ENCODE results near the gene BRD4. TPM values are rescaled to one million over a fixed set of nuclear protein-coding genes. Genes with fewer than 3 reads are reported as not detected.

The BRD4 gene
- total and polyA plus RNA-seq, 8 donors = 10.6 to 113 (median 20.5) TPM

GRCh38 chr19:15256708-15257331, 75.5 kb downstream of the BRD4 start:
- Histone ChIP-seq H3K27me3 (no peaks in the 10 kb centered on the region), H3K4me1 (peaks cover 12 to 24% (median 21%) of the 10 kb centered on the region in 4 donors), H3K27ac (no peak overlapping the region), H3K9me3 (no peaks in the 10 kb centered on the region), H3K36me3 (peaks cover 95 to 100% (median 100%) of the 10 kb centered on the region in 4 donors), H3K4me3 (no peak overlapping the region)
- intact Hi-C loops (cut with DNase I; ENCODE audit: low total_unique reads) = no loop called here
- no peak for TF ChIP-seq POLR2AphosphoS5 (IDR thresholded peaks at IDR 0.05)
- no peak for TF ChIP-seq POLR2A (IDR thresholded peaks at IDR 0.05)
- TF ChIP-seq EP300 (IDR thresholded peaks at IDR 0.05) = no peak
- no peak for TF ChIP-seq CTCF (IDR thresholded peaks at IDR 0.05)
- DNase-seq = no peak
- 90 to 94% (median 91%) methylated on average over 17 to 22 of the region's 22 CpGs for WGBS, 5 donors

DNA sequence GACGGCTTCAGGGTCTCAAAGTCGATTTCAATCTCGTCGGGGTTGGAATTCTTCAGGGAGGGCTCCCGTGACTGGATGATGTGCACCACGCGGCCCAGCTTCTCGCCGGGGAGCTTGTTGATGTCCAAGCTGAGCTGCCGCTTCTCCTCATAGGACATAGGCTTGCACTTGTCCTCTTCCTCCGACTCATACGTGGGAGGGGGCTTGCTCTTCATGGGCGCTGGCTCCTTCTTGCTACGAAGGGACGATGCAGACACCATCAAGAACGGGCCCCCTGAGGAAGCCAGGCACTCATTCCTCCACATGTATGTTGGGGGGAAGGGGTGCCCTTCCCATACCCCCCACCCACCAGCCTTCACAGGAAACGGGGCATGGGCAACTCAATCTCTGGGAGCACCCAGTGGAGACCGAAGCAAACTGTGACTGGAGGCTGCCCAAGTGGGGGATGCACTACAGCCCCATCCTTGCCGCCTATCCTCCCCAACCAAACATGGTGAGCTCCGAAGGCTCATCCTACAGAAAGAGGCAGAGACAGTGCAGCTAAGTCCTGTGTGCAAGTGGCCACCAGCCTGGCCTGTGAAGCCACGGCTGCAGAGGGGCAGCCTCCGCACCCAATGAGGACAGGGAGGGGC, 76.9 kb downstream of the BRD4 start:
- WGBS, 5 donors = 86 to 93% (median 92%) methylated on average over 20 to 22 of the region's 22 CpGs
- H3K4me3 ChIP-seq = no peak overlapping the region
- no peak for TF ChIP-seq POLR2A (IDR thresholded peaks at IDR 0.05)
- no peak for TF ChIP-seq CTCF (IDR thresholded peaks at IDR 0.05)
- TF ChIP-seq EP300 (IDR thresholded peaks at IDR 0.05) = no peak
- no peak for TF ChIP-seq POLR2AphosphoS5 (IDR thresholded peaks at IDR 0.05)
- peaks cover 24 to 36% (median 30%) of the 10 kb centered on the region in 4 donors for H3K4me1 ChIP-seq
- intact Hi-C loops (cut with DNase I; ENCODE audit: low total_unique reads) = no loop called here
- no peak overlapping the region for H3K27ac ChIP-seq
- no peak for DNase-seq
- no peaks in the 10 kb centered on the region for H3K9me3 ChIP-seq
- no peaks in the 10 kb centered on the region for H3K27me3 ChIP-seq
- peaks cover 84 to 100% (median 97%) of the 10 kb centered on the region in 4 donors for H3K36me3 ChIP-seq

- Histone ChIP-seq H3K27me3 (no peaks in the 10 kb centered on the region), H3K4me3 (no peak overlapping the region), H3K9me3 (no peaks in the 10 kb centered on the region), H3K27ac (no peak overlapping the region), H3K4me1 (peaks cover 34 to 46% (median 40%) of the 10 kb centered on the region in 4 donors), H3K36me3 (peaks cover 75 to 94% (median 92%) of the 10 kb centered on the region in 4 donors)
- 89 to 97% (median 93%) methylated on average over 10 of the region's 10 CpGs for WGBS, 5 donors
- intact Hi-C loops (cut with DNase I; ENCODE audit: low total_unique reads) = no loop called here
- TF ChIP-seq CTCF (IDR thresholded peaks at IDR 0.05) = no peak
- TF ChIP-seq EP300 (IDR thresholded peaks at IDR 0.05) = no peak
- no peak for TF ChIP-seq POLR2AphosphoS5 (IDR thresholded peaks at IDR 0.05)
- TF ChIP-seq POLR2A (IDR thresholded peaks at IDR 0.05) = no peak
- no peak for DNase-seq
Observed at GRCh38 chr19:15254547-15254946, 77.8 kb downstream of the BRD4 start.

- TF ChIP-seq EP300 (IDR thresholded peaks at IDR 0.05) (no peak), POLR2AphosphoS5 (IDR thresholded peaks at IDR 0.05) (no peak), CTCF (IDR thresholded peaks at IDR 0.05) (no peak), POLR2A (IDR thresholded peaks at IDR 0.05) (no peak)
- Histone ChIP-seq H3K4me3 (no peak overlapping the region), H3K4me1 (peaks cover 44 to 56% (median 50%) of the 10 kb centered on the region in 4 donors), H3K9me3 (no peaks in the 10 kb centered on the region), H3K27ac (peak overlapping the region in 1 of 5 donors; percentile 91), H3K27me3 (no peaks in the 10 kb centered on the region), H3K36me3 (peaks cover 65 to 94% (median 88%) of the 10 kb centered on the region in 4 donors)
- WGBS, 5 donors = 68 to 82% (median 80%) methylated on average over 10 to 15 of the region's 15 CpGs
- no peak for DNase-seq
- intact Hi-C loops (cut with DNase I; ENCODE audit: low total_unique reads) = no loop called here
Observed at GRCh38 chr19:15253513-15253912, 78.8 kb downstream of the BRD4 start.

All from stomach (tissue), 9 donors.